H1 (cell line): ENCODE results near the gene NT5DC3. TPM values are rescaled to one million over a fixed set of nuclear protein-coding genes. Genes with fewer than 3 reads are reported as not detected.

ENCODE experiments used
- CTCF ChIA-PET: fragments of 300-600 bp; sonication (Branson Sonifier 250); formaldehyde crosslinking; loops from one replicate; lab custom pipeline; 2021; ENCODE audit not compliant: partially characterized antibody; lab: Charles Lee
- POLR2A ChIA-PET: fragments of 300-600 bp; sonication (Branson Sonifier 250); formaldehyde crosslinking; loops from one replicate; lab custom pipeline; 2021; ENCODE audit warnings: inconsistent platforms; ENCODE audit not compliant: partially characterized antibody; lab: Charles Lee
- DNase-seq, 2 experiments: peaks; one replicate each; pipeline versions ENCODE4 v3.0.0 to v3.0.0-alpha.2; 2010 to 2022; ENCODE audit warnings: low spot score in 2 of 2, low read depth in 1 of 2, mixed read lengths in 1 of 2
- FAIRE-seq: peaks from 2 replicates; lab custom pipeline; 2011; peaks lifted over from hg19 to GRCh38; lab: Jason Lieb, UNC
- H2AFZ ChIP-seq: 2 replicates; pipeline ENCODE4 v1.8.1; 2012; ENCODE audit warnings: low read length, inconsistent platforms
- H2AK5ac ChIP-seq: 2 replicates; pipeline ENCODE4 v1.6.1; 2013; ENCODE audit warnings: low read depth, low read length
- H2BK120ac ChIP-seq: replicated peaks from 2 replicates; pipeline ENCODE3; 2013; ENCODE audit warnings: low read depth, low read length, inconsistent platforms
- H2BK12ac ChIP-seq: 2 replicates; pipeline ENCODE4 v1.6.1; 2013; ENCODE audit warnings: low read depth, low read length
- H2BK15ac ChIP-seq: 2 replicates; pipeline ENCODE4 v1.6.1; 2013; ENCODE audit warnings: low read length
- H2BK20ac ChIP-seq: 2 replicates; pipeline ENCODE4 v1.6.1; 2013; ENCODE audit warnings: low read length
- H2BK5ac ChIP-seq: 2 replicates; pipeline ENCODE4 v1.6.1; 2013; ENCODE audit warnings: low read depth, low read length
- H3K14ac ChIP-seq: 2 replicates; pipeline ENCODE4 v1.6.1; 2013; ENCODE audit warnings: inconsistent platforms; ENCODE audit not compliant: insufficient read length
- H3K18ac ChIP-seq: 2 replicates; pipeline ENCODE4 v1.6.1; 2013; ENCODE audit warnings: low read length; ENCODE audit errors: extremely low read depth
- H3K23ac ChIP-seq: 2 replicates; pipeline ENCODE4 v1.6.1; 2013; ENCODE audit warnings: inconsistent platforms; ENCODE audit not compliant: insufficient read length
- H3K23me2 ChIP-seq: 2 replicates; pipeline ENCODE4 v1.6.1; 2013; ENCODE audit warnings: low read depth, low read length
- H3K27ac ChIP-seq: 2 replicates; pipeline ENCODE4 v1.6.1; 2011; ENCODE audit warnings: low read depth, low read length, inconsistent platforms
- H3K27me3 ChIP-seq, 4 experiments: replicated peaks in 1 of 4; 1 replicate in 1 of 4; 2 replicates in 3 of 4; pipeline versions ENCODE4 v1.6.1 to v1.8.1; 2011 to 2013; ENCODE audit warnings: low read length in 3 of 4, mild to moderate bottlenecking in 3 of 4, inconsistent platforms in 2 of 4, mixed read lengths in 2 of 4, moderate library complexity in 1 of 4; ENCODE audit not compliant: control insufficient read depth in 3 of 4, insufficient read depth in 3 of 4; ENCODE audit errors: extremely low read depth in 1 of 4
- H3K36me3 ChIP-seq, 4 experiments: 2 replicates each; pipeline versions ENCODE4 v1.6.1 to v1.8.1; 2011 to 2013; ENCODE audit warnings: mild to moderate bottlenecking in 4 of 4, low read length in 3 of 4, moderate library complexity in 2 of 4, control low read depth in 1 of 4, inconsistent platforms in 1 of 4; ENCODE audit not compliant: insufficient read depth in 4 of 4, control insufficient read depth in 2 of 4
- H3K4ac ChIP-seq: replicated peaks from 2 replicates; pipeline ENCODE3; 2013; ENCODE audit warnings: low read length, low read depth, mixed read lengths, inconsistent platforms; ENCODE audit not compliant: insufficient read length
- H3K4me1 ChIP-seq, 4 experiments: replicated peaks in 1 of 4; 1 replicate in 1 of 4; 2 replicates in 3 of 4; pipeline versions ENCODE4 v1.6.1 to v1.8.1; 2011 to 2013; ENCODE audit warnings: low read length in 3 of 4, inconsistent platforms in 2 of 4, mixed read lengths in 1 of 4; ENCODE audit not compliant: insufficient read depth in 4 of 4, control insufficient read depth in 3 of 4
- H3K4me2 ChIP-seq, 2 experiments: 2 replicates each; pipeline versions ENCODE4 v1.6.1 to v1.8.1; 2011 to 2013; ENCODE audit warnings: low read depth in 2 of 2, low read length in 2 of 2, control low read depth in 1 of 2, inconsistent platforms in 1 of 2, mild to moderate bottlenecking in 1 of 2; ENCODE audit not compliant: insufficient read depth in 1 of 2
- H3K4me3 ChIP-seq, 4 experiments: fragments of 200-600, 300-600 bp in 1 of 4; sonication (generic), shearing (Covaris generic), sonication (Bioruptor Twin) in 1 of 4; 2 replicates each; pipeline versions ENCODE4 v1.5.1 to v1.8.1; 2011 to 2016; ENCODE audit warnings: low read length in 4 of 4, low read depth in 3 of 4, control low read depth in 2 of 4, inconsistent platforms in 2 of 4, mild to moderate bottlenecking in 2 of 4, mixed read lengths in 1 of 4, moderate library complexity in 1 of 4; ENCODE audit not compliant: insufficient read depth in 2 of 4; ENCODE audit errors: extremely low read depth in 1 of 4
- H3K56ac ChIP-seq: replicated peaks from 2 replicates; pipeline ENCODE3; 2013; ENCODE audit warnings: low read depth, mild to moderate bottlenecking, mixed read lengths, low read length, inconsistent platforms; ENCODE audit not compliant: insufficient read length
- H3K79me1 ChIP-seq: 2 replicates; pipeline ENCODE4 v1.6.1; 2013; ENCODE audit warnings: low read depth, low read length, control low read depth
- H3K79me2 ChIP-seq, 2 experiments: 2 replicates each; pipeline versions ENCODE4 v1.6.1 to v1.8.1; 2012 to 2013; ENCODE audit warnings: low read length in 2 of 2, mild to moderate bottlenecking in 2 of 2, inconsistent platforms in 1 of 2; ENCODE audit not compliant: insufficient read depth in 2 of 2, control insufficient read depth in 1 of 2
- H3K9ac ChIP-seq, 4 experiments: replicated peaks in 1 of 4; 1 replicate in 1 of 4; 2 replicates in 3 of 4; pipeline versions ENCODE4 v1.6.1 to v1.8.1; 2011 to 2013; ENCODE audit warnings: low read depth in 3 of 4, low read length in 3 of 4, control low read depth in 2 of 4, mild to moderate bottlenecking in 2 of 4, moderate library complexity in 2 of 4, inconsistent platforms in 1 of 4; ENCODE audit errors: extremely low read depth in 1 of 4
- H3K9me3 ChIP-seq, 2 experiments: 2 replicates each; pipeline versions ENCODE4 v1.6.1 to v1.8.1; 2012 to 2013; ENCODE audit warnings: mild to moderate bottlenecking in 2 of 2, moderate library complexity in 2 of 2, control low read depth in 1 of 2, inconsistent platforms in 1 of 2, low read depth in 1 of 2, low read length in 1 of 2, mixed read lengths in 1 of 2; ENCODE audit not compliant: insufficient read depth in 2 of 2
- H4K20me1 ChIP-seq, 2 experiments: replicated peaks in 1 of 2; 2 replicates each; pipeline versions ENCODE3 to v1.8.1; 2011 to 2013; ENCODE audit warnings: inconsistent platforms in 2 of 2, low read length in 2 of 2, mild to moderate bottlenecking in 1 of 2; ENCODE audit not compliant: insufficient read depth in 2 of 2, control insufficient read depth in 1 of 2
- H4K5ac ChIP-seq: 2 replicates; pipeline ENCODE4 v1.6.1; 2013; ENCODE audit warnings: low read length, low read depth, mixed read lengths, inconsistent platforms; ENCODE audit not compliant: insufficient read length
- H4K8ac ChIP-seq: 2 replicates; pipeline ENCODE4 v1.8.0; 2013; ENCODE audit warnings: mild to moderate bottlenecking, moderate library complexity, low read length, inconsistent platforms; ENCODE audit not compliant: insufficient read depth; ENCODE audit errors: extremely low read depth
- H4K91ac ChIP-seq: replicated peaks from 2 replicates; pipeline ENCODE3; 2013; ENCODE audit warnings: low read length, mixed read lengths, inconsistent platforms; ENCODE audit not compliant: insufficient read length
- BACH1 ChIP-seq: IDR thresholded peaks from 2 replicates; pipeline ENCODE4 v1.6.1; 2012; ENCODE audit warnings: low read length, improper control_type of control experiment
- GABPA ChIP-seq: IDR thresholded peaks from 2 replicates; pipeline ENCODE4 v1.6.1; 2011; ENCODE audit warnings: mild to moderate bottlenecking, low read length, moderate library complexity, borderline replicate concordance; ENCODE audit not compliant: insufficient read depth
- HDAC2 ChIP-seq, 2 experiments: fragments of 300-600 bp in 1 of 2; sonication (generic) in 1 of 2; IDR thresholded peaks; 2 replicates each; pipeline ENCODE4 v1.6.1; 2011 to 2012; ENCODE audit warnings: low read depth in 2 of 2, low read length in 2 of 2, mild to moderate bottlenecking in 2 of 2, moderate library complexity in 2 of 2, borderline replicate concordance in 1 of 2, inconsistent platforms in 1 of 2
- SP2 ChIP-seq: IDR thresholded peaks from 2 replicates; pipeline ENCODE4 v1.6.1; 2012; ENCODE audit warnings: mild to moderate bottlenecking, low read length, inconsistent platforms
- TEAD4 ChIP-seq: IDR thresholded peaks from 2 replicates; pipeline ENCODE4 v1.6.1; 2012; ENCODE audit warnings: low read depth, low read length, inconsistent platforms, mixed read lengths
- WGBS, 2 experiments: shearing (Covaris generic) in 1 of 2; methylation state at CpG; one replicate each; pipeline versions ENCODE4 v1.1.6 to v1.1.7; 2013 to 2015; ENCODE audit warnings: low lambda C conversion rate in 2 of 2, mixed read lengths in 2 of 2, inconsistent platforms in 1 of 2, low coverage in 1 of 2, missing lambda C conversion rate in 1 of 2; ENCODE audit not compliant: insufficient replicate concordance in 2 of 2, insufficient coverage in 1 of 2, insufficient read length in 1 of 2; ENCODE audit errors: extremely low coverage in 1 of 2, missing lambda C conversion rate in 1 of 2; 5-methylcytosine and 5-hydroxymethylcytosine counted together
- polyA plus RNA-seq, 7 experiments: library from polyadenylated mRNA; depleted of rRNA in 3 of 7; stranded (reverse) in 5 of 7; unstranded in 2 of 7; fragments of >200 nt in 5 of 7; fragments of 200-250 nt in 2 of 7; gene quantifications; 1 replicate in 5 of 7; 2 replicates in 1 of 7; 4 replicates in 1 of 7; pipeline versions ENCODE4 v1.2.1 to v1.2.3, GENCODE V29; 2011 to 2013; ENCODE audit warnings: missing spikeins in 2 of 7, mixed read lengths in 2 of 7
- total RNA-seq: library from RNA; stranded (reverse); fragmentation: NEBNext Ultra II Directional; extraction: Animal tissue kit (Norgen Biotek cat#: 25700); gene quantifications from 2 replicates; pipeline ENCODE4 v1.2.1, GENCODE V29; 2021

The NT5DC3 gene
- total and polyA plus RNA-seq, 2 of the 8 experiments (the other 6 are each of a cell fraction or from before 2014, with no cell fraction given): 5.4 to 14.8 TPM

- CTCF ChIA-PET: interaction anchor here (1.2 to 4.0 kb wide), 4 partner anchors 9 to 148 kb away, joined by 3 to 26 read pairs (median 4); no protein-coding TSS in a partner anchor
- no peak for DNase-seq
Measured at GRCh38 chr12:103780093-103780440, 61.0 kb downstream of the NT5DC3 start.

More at GRCh38 chr12:103780093-103780440, 61.0 kb downstream of the NT5DC3 start:
- Histone ChIP-seq H2BK5ac (no peak overlapping the region), H3K4me2 (no peak overlapping the region), H3K18ac (no peak overlapping the region), H3K27me3 (no peaks in the 10 kb centered on the region), H4K5ac (no peak overlapping the region), H3K36me3 (peaks cover 10 to 30% (median 20%) of the 10 kb centered on the region in 4 experiments; a peak in 7 of 8 replicates), H3K27ac (no peak overlapping the region), H4K91ac (no peak overlapping the region), H3K14ac (no peak overlapping the region), H2BK120ac (no peak overlapping the region), H3K9ac (no peak overlapping the region), H3K23ac (no peak overlapping the region), H2BK12ac (no peak overlapping the region), H3K4ac (no peak overlapping the region), H2AFZ (no peak overlapping the region), H3K23me2 (no peaks in the 10 kb centered on the region), H2BK15ac (no peak overlapping the region), H4K8ac (no peak overlapping the region), H2AK5ac (no peak overlapping the region), H2BK20ac (no peak overlapping the region), H3K4me1 (0 out of 7 replicates have a peak, but pooled peaks cover 0 to 1% (median 0%) of the 10 kb centered on the region in 4 experiments), H4K20me1 (peaks cover 0 to 4% of the 10 kb centered on the region in 2 experiments), H3K9me3 (no peaks in the 10 kb centered on the region), H3K79me1 (no peaks in the 10 kb centered on the region), H3K56ac (no peak overlapping the region), H3K79me2 (no peaks in the 10 kb centered on the region), H3K4me3 (no peak overlapping the region)
- WGBS, 2 experiments: 95% methylated on average over 4 of the region's 4 CpGs; no CpG with 5 or more reads in 1 of the 2 experiments
- POLR2A ChIA-PET: interaction anchor here (1.5 kb wide), 1 partner anchor 9 kb away, joined by 4 read pairs; no protein-coding TSS in a partner anchor
- no peak for FAIRE-seq
- TF ChIP-seq GABPA (no peak), HDAC2 (IDR thresholded peaks at IDR 0.05; ENCODE audit: borderline replicate concordance in 1 of 2, low read depth in 2 of 2, low read length in 2 of 2) (no peak), BACH1 (no peak), TEAD4 (no peak), SP2 (no peak)
